SK-N-SH (cell line): Measurements from ENCODE around the gene CCDC71.

Source experiments
- CTCF ChIP-seq: fragments of 200-600 bp; sonication (generic); IDR thresholded peaks from 2 replicates; pipeline ENCODE4 v1.6.1; 2017; ENCODE audit warnings: antibody characterized with exemption, mild to moderate bottlenecking, moderate library complexity
- TAF1 ChIP-seq: IDR thresholded peaks from 2 replicates; pipeline ENCODE4 v1.6.1; 2012; ENCODE audit warnings: low read depth, mild to moderate bottlenecking, low read length, moderate library complexity, borderline replicate concordance
- TEAD4 ChIP-seq: IDR thresholded peaks from 2 replicates; pipeline ENCODE4 v1.4.0; 2012; ENCODE audit warnings: mild to moderate bottlenecking, borderline replicate concordance; ENCODE audit not compliant: insufficient read depth

- TF ChIP-seq TEAD4 (no peak), TAF1 (no peak), CTCF (no peak)
These were observed 34.6 kb downstream of the CCDC71 start for GRCh38 chr3:49131576-49131975.
